ENCODE measurements around the gene KIAA1217.

DNA sequence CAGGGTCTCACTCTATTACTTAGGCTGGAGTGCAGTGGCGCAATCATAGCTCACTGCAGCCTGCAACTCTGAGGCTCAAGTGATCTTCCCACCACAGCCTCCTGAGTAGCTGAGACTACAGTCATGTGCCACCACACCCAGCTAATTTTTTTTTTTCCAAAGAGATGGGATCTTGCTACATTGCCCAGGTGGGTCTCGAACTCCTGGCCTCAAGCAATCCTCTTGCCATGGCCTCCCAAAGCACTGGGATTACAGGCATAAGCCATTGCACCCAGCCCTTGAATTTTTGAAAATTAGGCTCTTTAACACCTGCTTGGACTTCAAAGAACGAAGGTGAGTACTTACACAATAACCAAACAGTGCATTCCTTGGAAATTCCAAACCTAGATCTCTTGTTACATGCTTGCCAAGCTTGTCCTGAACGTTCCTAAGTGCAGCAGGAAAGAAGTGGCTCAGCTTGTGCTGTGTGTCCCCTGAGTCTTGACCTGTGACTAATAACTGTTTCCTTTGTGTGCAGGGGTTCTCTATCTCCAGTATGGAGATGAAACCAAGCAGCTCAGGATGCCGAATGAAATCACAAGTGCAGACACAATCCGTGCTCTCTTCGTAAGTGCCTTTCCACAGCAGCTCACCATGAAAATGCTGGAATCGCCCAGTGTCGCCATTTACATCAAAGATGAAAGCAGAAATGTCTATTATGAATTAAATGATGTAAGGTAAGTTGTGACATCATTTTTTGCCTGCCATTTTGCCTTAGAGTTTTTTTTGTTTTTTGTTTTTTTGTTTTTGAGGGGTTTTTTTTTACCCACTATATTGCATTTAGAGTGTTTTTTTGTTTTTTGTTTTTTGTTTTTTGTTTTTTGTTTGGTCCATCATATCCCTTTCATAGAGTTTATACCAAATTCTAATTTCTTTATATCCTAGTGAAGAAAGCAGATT lies 223.8 kb downstream of the KIAA1217 start:
- TF ChIP-seq, protein P1, sequence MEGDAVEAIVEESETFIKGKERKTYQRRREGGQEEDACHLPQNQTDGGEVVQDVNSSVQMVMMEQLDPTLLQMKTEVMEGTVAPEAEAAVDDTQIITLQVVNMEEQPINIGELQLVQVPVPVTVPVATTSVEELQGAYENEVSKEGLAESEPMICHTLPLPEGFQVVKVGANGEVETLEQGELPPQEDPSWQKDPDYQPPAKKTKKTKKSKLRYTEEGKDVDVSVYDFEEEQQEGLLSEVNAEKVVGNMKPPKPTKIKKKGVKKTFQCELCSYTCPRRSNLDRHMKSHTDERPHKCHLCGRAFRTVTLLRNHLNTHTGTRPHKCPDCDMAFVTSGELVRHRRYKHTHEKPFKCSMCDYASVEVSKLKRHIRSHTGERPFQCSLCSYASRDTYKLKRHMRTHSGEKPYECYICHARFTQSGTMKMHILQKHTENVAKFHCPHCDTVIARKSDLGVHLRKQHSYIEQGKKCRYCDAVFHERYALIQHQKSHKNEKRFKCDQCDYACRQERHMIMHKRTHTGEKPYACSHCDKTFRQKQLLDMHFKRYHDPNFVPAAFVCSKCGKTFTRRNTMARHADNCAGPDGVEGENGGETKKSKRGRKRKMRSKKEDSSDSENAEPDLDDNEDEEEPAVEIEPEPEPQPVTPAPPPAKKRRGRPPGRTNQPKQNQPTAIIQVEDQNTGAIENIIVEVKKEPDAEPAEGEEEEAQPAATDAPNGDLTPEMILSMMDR (conservative IDR thresholded peaks at IDR 0.05 in 1 of 2, IDR thresholded peaks at IDR 0.05 in 1 of 2; ENCODE audit: extremely low read depth in 1 of 2, insufficient read depth in 1 of 2, low read depth in 1 of 2, low read length in 2 of 2) = no peak
- TF ChIP-seq EZH2 (IDR thresholded peaks at IDR 0.05; ENCODE audit: borderline replicate concordance, low read length) = no peak
